Measurements from ENCODE around the gene ELN.

- TF ChIP-seq MAFK (IDR thresholded peaks at IDR 0.05; ENCODE audit: low read depth, low read length) (no peak), CEBPB (IDR thresholded peaks at IDR 0.05; ENCODE audit: low read depth, low read length) (peak; percentile 33; the same call in 1 of the 2 replicates), POLR2A (IDR thresholded peaks at IDR 0.05; ENCODE audit: low read depth, low read length) (no peak)
Measured at GRCh38 chr7:74069790-74070618, 42.0 kb downstream of the ELN start.

Data from IMR-90 (cell line).